ENCODE data around the gene IFNAR1. TPM values are rescaled to one million over a fixed set of nuclear protein-coding genes. Genes with fewer than 3 reads are reported as not detected.

IFNAR1 gene
- total RNA-seq, 1 donor from 2014 or later: 34.8 TPM

DNA sequence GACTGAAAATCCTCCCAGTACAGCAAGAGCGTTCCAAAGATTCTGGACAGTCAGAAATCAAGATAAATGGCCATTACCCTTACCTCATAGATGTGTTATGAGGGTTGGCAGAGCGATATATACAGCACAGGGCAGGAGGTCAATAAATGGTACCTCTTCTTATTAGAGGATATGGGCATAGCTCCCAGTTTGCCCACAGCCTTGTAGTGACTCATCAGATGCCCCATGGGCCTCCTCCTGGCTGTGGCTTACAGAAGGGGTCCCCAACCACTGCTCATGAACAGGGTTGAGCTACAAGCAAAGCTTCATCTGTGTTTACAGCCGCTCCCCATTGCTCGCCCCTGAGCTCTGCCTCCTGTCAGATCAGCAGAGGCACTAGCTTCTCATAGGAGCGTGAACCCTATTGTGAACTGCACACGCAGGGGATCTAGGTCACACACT lies 71.1 kb downstream of the IFNAR1 start:
- H3K4me3 Mint-ChIP-seq (ENCODE audit: unreplicated experiment): no peak overlapping the region
- H3K27ac Mint-ChIP-seq (ENCODE audit: unreplicated experiment): no peak overlapping the region
- H3K4me1 Mint-ChIP-seq (ENCODE audit: unreplicated experiment): no peaks in the 10 kb centered on the region
- DNase-seq (ENCODE audit: low spot score): no peak
- H3K36me3 Mint-ChIP-seq (ENCODE audit: low read depth, unreplicated experiment): no peaks in the 10 kb centered on the region
- peaks cover 6% of the 10 kb centered on the region for H3K27me3 Mint-ChIP-seq (ENCODE audit: unreplicated experiment)
- H3K9me3 Mint-ChIP-seq (ENCODE audit: unreplicated experiment): no peaks in the 10 kb centered on the region
- TF ChIP-seq, protein P1, sequence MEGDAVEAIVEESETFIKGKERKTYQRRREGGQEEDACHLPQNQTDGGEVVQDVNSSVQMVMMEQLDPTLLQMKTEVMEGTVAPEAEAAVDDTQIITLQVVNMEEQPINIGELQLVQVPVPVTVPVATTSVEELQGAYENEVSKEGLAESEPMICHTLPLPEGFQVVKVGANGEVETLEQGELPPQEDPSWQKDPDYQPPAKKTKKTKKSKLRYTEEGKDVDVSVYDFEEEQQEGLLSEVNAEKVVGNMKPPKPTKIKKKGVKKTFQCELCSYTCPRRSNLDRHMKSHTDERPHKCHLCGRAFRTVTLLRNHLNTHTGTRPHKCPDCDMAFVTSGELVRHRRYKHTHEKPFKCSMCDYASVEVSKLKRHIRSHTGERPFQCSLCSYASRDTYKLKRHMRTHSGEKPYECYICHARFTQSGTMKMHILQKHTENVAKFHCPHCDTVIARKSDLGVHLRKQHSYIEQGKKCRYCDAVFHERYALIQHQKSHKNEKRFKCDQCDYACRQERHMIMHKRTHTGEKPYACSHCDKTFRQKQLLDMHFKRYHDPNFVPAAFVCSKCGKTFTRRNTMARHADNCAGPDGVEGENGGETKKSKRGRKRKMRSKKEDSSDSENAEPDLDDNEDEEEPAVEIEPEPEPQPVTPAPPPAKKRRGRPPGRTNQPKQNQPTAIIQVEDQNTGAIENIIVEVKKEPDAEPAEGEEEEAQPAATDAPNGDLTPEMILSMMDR (IDR thresholded peaks at IDR 0.05; ENCODE audit: unreplicated experiment): no peak

DNA sequence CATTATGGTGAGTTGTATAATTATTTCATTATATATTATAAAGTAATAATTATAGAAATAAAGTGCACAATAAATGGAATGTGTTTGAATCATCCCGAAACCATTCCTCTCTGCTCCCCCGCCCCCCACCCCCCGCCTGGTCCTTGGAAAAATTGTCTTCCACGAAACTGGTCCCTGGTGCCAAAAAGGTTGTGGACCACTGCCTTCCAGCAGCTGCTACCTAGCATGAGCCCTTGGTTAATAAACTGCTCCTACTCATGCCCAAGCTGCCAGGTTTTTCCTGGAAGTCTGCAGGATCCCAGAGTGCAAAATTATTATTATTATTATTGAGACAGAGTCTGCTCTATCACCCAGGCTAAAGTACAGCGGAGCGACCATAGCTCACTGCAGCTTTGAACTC lies 71.7 kb downstream of the IFNAR1 start:
- Mint-ChIP-seq H3K4me3 (ENCODE audit: unreplicated experiment) (no peak overlapping the region), H3K27ac (ENCODE audit: unreplicated experiment) (no peak overlapping the region), H3K4me1 (ENCODE audit: unreplicated experiment) (no peaks in the 10 kb centered on the region), H3K9me3 (ENCODE audit: unreplicated experiment) (no peaks in the 10 kb centered on the region), H3K36me3 (ENCODE audit: low read depth, unreplicated experiment) (no peaks in the 10 kb centered on the region), H3K27me3 (ENCODE audit: unreplicated experiment) (peaks cover 6% of the 10 kb centered on the region)
- TF ChIP-seq, protein P1 (IDR thresholded peaks at IDR 0.05; ENCODE audit: unreplicated experiment): no peak
- DNase-seq (ENCODE audit: low spot score): no peak

DNA sequence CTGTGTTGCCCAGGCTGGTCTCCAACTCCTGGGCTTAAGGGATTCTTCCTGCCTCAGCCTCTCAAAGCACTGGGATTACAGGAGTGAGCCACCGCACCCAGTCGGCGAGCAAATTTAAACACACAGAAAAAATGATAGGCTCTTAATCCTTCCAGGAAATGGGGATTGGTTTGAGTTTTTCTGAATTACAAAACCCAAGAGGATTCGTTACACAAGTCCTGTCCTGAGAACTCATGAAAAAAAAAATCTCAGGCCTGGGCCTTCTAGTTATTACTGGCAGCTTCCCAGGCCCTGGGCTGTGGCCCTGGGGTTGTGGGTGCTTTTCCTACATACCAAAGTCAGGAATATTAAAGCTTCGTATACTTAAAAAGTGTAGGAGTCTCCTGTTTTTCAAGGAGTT lies 72.2 kb downstream of the IFNAR1 start:
- H3K4me1 Mint-ChIP-seq (ENCODE audit: unreplicated experiment): no peaks in the 10 kb centered on the region
- no peaks in the 10 kb centered on the region for H3K36me3 Mint-ChIP-seq (ENCODE audit: low read depth, unreplicated experiment)
- H3K4me3 Mint-ChIP-seq (ENCODE audit: unreplicated experiment): no peak overlapping the region
- TF ChIP-seq, protein P1 (IDR thresholded peaks at IDR 0.05; ENCODE audit: unreplicated experiment): no peak
- DNase-seq (ENCODE audit: low spot score): no peak
- peaks cover 6% of the 10 kb centered on the region for H3K27me3 Mint-ChIP-seq (ENCODE audit: unreplicated experiment)
- no peak overlapping the region for H3K27ac Mint-ChIP-seq (ENCODE audit: unreplicated experiment)
- no peaks in the 10 kb centered on the region for H3K9me3 Mint-ChIP-seq (ENCODE audit: unreplicated experiment)

DNA sequence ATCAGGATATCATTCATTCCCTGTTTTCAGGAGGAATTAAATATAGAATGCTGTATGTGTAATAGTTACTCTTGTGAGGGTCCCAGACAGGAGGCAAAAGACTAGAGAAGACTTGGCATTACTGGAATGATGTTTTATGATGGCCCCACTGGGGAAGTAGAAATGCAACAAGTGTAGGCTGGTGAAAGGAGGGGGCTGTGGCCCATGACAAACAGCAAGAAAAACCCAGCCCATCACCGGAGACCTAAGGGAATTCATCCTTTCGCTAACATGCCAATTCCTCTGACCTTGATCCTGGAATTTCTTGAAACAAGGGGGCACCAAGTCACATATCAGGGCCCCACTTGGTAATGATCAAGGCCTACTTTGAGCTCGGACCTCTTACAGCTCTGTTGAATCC lies 72.9 kb downstream of the IFNAR1 start:
- TF ChIP-seq, protein P1 (IDR thresholded peaks at IDR 0.05; ENCODE audit: unreplicated experiment): no peak
- Mint-ChIP-seq H3K27ac (ENCODE audit: unreplicated experiment) (no peak overlapping the region), H3K4me3 (ENCODE audit: unreplicated experiment) (no peak overlapping the region), H3K36me3 (ENCODE audit: low read depth, unreplicated experiment) (no peaks in the 10 kb centered on the region), H3K9me3 (ENCODE audit: unreplicated experiment) (no peaks in the 10 kb centered on the region), H3K4me1 (ENCODE audit: unreplicated experiment) (no peaks in the 10 kb centered on the region), H3K27me3 (ENCODE audit: unreplicated experiment) (peaks cover 6% of the 10 kb centered on the region)
- DNase-seq (ENCODE audit: low spot score): no peak

DNA sequence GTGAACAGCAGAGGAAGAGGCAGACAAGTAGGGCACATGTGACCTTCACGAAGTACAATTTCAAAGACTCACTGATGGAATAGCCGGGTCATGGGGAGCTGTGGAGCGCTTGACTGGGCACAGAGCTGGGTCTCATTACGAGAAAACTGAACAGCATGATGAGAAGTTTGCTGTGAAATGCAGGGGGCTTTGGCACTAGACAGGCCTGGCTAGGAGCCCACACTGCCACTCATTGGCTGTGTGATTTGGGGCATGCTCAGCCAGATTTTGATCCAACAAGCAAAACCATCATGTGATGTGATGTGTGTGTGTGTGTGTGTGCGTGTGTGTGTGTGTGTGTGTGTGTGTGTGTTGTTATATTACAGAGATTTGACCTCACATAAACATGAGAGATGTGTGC lies 73.6 kb downstream of the IFNAR1 start:
- H3K27me3 Mint-ChIP-seq (ENCODE audit: unreplicated experiment): peaks cover 6% of the 10 kb centered on the region
- H3K4me3 Mint-ChIP-seq (ENCODE audit: unreplicated experiment): no peak overlapping the region
- no peaks in the 10 kb centered on the region for H3K4me1 Mint-ChIP-seq (ENCODE audit: unreplicated experiment)
- H3K36me3 Mint-ChIP-seq (ENCODE audit: low read depth, unreplicated experiment): no peaks in the 10 kb centered on the region
- no peaks in the 10 kb centered on the region for H3K9me3 Mint-ChIP-seq (ENCODE audit: unreplicated experiment)
- DNase-seq (ENCODE audit: low spot score): no peak
- TF ChIP-seq, protein P1 (IDR thresholded peaks at IDR 0.05; ENCODE audit: unreplicated experiment): no peak
- H3K27ac Mint-ChIP-seq (ENCODE audit: unreplicated experiment): no peak overlapping the region
